HEK293T (cell line): Measurements from ENCODE around the gene CXCL10.
"Not testable (repeated sequence)": the region's sequence is repeated elsewhere in the genome, so short reads cannot be mapped to it uniquely, and the experiment has no call there.

Experiments
- BHLHE40 ChIP-seq: fragments of 450-650 bp; IDR thresholded peaks from 2 replicates; pipeline ENCODE4 v1.6.1; 2016; ENCODE audit warnings: mild to moderate bottlenecking, moderate library complexity, borderline replicate concordance
- CTBP1 ChIP-seq: fragments of 450-650 bp; IDR thresholded peaks from 2 replicates; pipeline ENCODE4 v1.6.1; 2016; ENCODE audit warnings: borderline replicate concordance
- FOXM1 ChIP-seq: fragments of 450-650 bp; IDR thresholded peaks from 2 replicates; pipeline ENCODE4 v1.6.1; 2017; ENCODE audit warnings: mild to moderate bottlenecking, borderline replicate concordance
- L3MBTL2 ChIP-seq: fragments of 450-650 bp; conservative IDR thresholded peaks from 2 replicates; pipeline ENCODE4 v1.6.1; 2016; ENCODE audit warnings: mild to moderate bottlenecking
- LEF1 ChIP-seq: fragments of 450-650 bp; IDR thresholded peaks from 2 replicates; pipeline ENCODE4 v1.6.1; 2017; ENCODE audit warnings: mild to moderate bottlenecking, borderline replicate concordance
- SUZ12 ChIP-seq: fragments of 450-650 bp; IDR thresholded peaks from 2 replicates; pipeline ENCODE4 v1.6.1; 2016; ENCODE audit warnings: mild to moderate bottlenecking
- TARDBP ChIP-seq: fragments of 450-650 bp; IDR thresholded peaks from 2 replicates; pipeline ENCODE4 v1.6.1; 2016

DNA sequence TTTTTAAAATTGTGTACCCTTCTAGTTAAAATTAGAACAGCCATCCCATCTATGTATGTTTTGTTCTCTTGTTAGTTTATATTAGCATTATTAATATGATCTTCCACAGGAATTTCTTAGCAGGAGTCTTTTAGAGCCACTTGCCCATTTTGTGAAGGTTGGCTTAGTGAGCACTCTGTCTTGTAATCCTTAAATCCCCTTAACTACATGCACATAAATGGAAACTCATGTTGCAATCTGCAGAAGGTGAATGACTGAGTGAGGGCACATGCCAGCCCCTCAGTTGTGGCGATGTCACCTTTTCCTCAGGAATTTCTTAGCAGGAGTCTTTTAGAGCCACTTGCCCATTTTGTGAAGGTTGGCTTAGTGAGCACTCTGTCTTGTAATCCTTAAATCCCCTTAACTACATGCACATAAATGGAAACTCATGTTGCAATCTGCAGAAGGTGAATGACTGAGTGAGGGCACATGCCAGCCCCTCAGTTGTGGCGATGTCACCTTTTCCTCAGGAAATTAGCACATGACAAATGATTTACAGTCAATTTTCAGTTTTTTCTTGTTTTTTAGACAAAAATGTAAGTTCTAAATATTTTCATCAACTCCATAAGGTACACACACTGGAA lies 24.7 kb downstream of the CXCL10 start:
- not testable (repeated sequence) for TF ChIP-seq CTBP1, TARDBP, FOXM1, SUZ12, LEF1, BHLHE40, L3MBTL2
